GM18907 (cell line): Measurements from ENCODE around the gene PCSK4.
"Not testable (repeated sequence)": the region's sequence is repeated elsewhere in the genome, so short reads cannot be mapped to it uniquely, and the experiment has no call there.

Experiments used
- ATAC-seq: cut with Tn5 transposase; IDR thresholded peaks from one replicate; pipeline ENCODE4 v1.9.1; 2021; ENCODE audit warnings: mild to moderate bottlenecking, moderate library complexity; ENCODE audit not compliant: unreplicated experiment

Gene PCSK4

GRCh38 chr19:1489463-1490310 is 463 bp downstream of the PCSK4 start:
- peak; percentile 3 for ATAC-seq

- ATAC-seq, result no peak
These were observed 1.9 kb downstream of the PCSK4 start for GRCh38 chr19:1488282-1488601.

GRCh38 chr19:1487576-1488281 is 2.4 kb downstream of the PCSK4 start:
- ATAC-seq, result no peak

DNA sequence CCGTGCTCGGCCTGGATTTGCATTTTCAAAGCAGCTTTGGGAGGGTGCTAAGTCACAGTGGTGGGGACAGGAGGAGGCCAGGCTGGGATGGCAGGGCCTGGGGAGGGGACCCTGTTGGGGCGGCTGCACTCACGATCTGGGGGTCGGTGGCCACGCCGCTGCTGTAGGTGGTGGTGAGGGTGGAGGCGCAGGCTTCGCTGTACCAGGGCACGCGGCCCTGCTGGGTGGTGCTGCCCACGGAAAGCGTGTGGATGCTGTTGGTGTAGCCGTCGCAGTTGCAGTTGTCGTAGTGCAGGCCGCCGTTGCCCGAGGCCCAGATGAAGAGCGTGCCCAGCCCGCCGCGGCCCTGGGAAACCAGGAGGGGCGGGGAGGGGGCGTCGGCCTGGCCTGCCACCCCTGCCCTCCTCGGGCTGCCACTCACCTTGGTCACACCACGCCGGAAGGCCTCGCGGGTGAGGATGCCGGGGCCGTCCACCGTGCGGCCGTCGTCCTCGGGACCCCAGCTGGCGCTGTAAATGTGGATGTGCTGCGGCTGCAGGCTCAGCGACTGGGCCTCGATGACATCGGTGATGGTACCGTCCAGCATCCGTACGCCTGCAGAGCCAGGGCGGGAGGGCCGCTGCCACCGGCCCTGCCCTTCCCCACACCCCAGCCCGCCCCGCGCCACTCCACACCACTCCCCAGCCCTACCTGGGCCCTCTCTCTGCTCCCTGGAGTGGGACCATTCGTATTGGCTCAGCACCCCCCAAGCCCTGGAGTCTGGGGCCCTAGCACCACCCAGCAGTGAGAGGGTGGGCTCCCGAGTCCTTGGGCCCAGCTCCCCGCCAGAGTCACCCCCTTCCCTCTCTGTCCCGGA is 3.2 kb downstream of the PCSK4 start:
- no peak for ATAC-seq

- ATAC-seq, result no peak
These were observed 6.1 kb downstream of the PCSK4 start for GRCh38 chr19:1483979-1484428.

GRCh38 chr19:1483131-1483978 is 6.8 kb downstream of the PCSK4 start:
- ATAC-seq, result no peak

DNA sequence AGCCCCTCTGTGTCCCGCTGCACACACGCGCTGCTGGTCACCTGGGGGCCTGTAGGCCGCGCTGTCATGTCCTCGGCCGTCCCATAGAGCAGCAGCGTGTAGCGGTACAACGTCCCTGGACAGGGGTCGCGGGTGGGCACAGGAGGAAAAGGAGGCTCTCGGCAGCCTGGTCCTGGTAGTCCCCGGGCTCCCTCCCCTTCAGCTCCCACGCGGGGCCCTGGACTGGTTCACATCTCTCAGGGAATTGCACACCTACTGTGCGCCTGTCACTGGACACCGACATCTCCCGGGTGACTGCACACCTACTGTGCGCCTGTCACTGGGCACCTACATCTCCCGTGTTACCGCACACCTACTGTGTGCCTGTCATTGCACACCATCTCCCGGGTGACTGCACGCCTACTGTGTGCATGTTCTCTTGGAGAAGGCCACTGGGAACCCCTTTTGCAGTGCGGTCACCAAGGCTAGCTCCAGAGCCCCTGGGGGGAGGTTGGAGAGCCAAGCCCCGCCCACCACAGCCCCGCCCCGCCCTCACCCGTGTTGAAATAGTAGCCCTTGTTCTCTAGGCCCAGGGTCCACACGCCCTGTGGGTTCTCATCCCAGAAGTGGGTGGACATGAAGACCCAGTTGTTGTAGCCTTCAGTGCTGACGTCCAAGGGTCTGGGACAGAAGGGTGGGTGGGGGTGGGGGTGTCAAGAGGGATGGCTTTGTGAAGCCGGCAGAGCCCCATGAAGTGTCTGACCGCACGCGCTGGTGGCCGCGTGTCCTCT is 7.6 kb downstream of the PCSK4 start:
- no peak for ATAC-seq

GRCh38 chr19:1481893-1482360 is 8.2 kb downstream of the PCSK4 start:
- ATAC-seq, result no peak

- ATAC-seq, result no peak
These were observed 8.8 kb downstream of the PCSK4 start for GRCh38 chr19:1481224-1481892.

- ATAC-seq, result peak; percentile 81
These were observed 11.0 kb downstream of the PCSK4 start, which contains the start of gene C19orf25 for GRCh38 chr19:1478934-1479707. Gene C19orf25, minus strand, starts transcription at chr19:1479215. Its CDS starts 312 bp downstream, at chr19:1478903.

GRCh38 chr19:1477056-1477455 is 13.1 kb downstream of the PCSK4 start:
- ATAC-seq, result not testable (repeated sequence)

DNA sequence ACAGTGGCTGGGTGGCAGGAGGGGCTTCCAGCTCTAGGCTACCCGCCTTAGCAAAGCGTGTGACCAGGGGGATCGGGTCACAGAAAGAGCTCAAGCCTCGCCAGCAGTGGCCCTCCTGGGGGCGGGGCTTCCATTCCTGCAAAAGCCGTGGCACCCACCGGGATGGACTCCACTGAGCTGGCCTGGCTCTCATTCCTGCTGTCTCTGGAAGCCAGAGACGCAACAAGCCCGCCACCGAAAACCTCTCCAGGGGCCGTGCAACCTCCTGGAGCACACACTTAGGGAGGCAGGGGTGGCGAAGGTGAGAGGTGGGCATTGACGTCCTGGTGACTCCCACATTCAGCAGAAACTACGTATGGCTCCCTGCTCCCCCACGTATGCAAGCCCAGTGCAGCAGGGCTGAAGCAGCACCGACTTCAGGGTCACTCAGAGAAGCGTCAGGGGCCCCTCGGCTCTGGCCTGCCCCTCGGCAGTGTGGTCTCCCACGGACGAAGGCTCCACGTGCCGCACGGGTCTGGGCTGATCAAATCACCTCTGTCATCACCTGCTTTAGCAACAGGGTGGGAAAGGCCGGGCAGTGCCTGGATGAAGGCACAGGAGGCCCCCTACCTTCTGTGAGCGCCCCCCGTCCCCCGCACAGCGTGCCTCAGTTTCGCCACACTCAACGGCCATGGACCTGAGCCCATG is 14.3 kb downstream of the PCSK4 start:
- no peak for ATAC-seq

GRCh38 chr19:1474765-1475351 is 15.3 kb downstream of the PCSK4 start:
- ATAC-seq, result no peak

GRCh38 chr19:1474011-1474764 is 16.0 kb downstream of the PCSK4 start:
- no peak for ATAC-seq

DNA sequence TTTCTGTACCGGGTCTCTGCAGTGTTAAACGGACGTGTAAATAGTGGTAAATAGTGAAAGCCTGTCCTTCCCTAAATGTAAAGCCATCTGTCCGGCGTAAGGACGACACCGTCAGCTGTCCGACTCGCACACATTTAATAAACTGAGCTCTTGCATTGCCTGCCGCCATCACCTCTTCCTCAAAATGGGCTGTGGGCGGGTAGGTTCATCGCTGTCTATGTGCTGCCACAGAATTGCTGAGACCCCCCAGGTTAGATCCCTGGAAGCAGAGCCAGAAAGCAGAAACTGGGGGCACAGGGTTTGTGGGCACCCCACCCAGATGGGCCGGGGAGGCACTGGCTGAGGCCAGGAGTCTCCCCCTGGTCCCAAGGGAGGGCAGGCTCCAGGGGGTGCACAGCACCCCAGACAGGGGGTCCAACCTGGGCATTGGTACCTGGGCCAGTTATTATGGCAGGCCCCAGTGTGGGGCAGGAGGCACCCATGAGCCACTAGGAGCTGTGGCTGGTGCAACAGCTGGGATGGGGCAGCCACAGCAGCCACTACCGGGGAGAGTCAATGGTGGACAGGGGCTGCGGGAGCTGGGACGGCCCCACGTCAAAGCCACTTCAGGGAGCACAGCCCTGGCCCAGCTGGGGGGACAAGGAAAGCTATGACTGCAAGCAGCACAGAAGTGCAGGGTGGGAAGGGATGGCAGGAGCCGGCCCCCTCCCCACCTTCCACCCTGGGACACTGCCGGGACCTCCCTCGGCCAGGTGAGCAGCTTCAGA is 16.9 kb downstream of the PCSK4 start:
- no peak for ATAC-seq
